Uterine smooth muscle cell (primary cell): Measurements from ENCODE around the gene TUSC7. TPM values are rescaled to one million over a fixed set of nuclear protein-coding genes. Genes with fewer than 3 reads are reported as not detected.

ENCODE experiments used
- total RNA-seq: library from RNA; depleted of rRNA; stranded (reverse); fragments of >200 nt; gene quantifications from 2 replicates; pipeline ENCODE4 v1.2.3, GENCODE V29; 2014

Gene TUSC7
- not detected in 2 replicates for total RNA-seq

DNA sequence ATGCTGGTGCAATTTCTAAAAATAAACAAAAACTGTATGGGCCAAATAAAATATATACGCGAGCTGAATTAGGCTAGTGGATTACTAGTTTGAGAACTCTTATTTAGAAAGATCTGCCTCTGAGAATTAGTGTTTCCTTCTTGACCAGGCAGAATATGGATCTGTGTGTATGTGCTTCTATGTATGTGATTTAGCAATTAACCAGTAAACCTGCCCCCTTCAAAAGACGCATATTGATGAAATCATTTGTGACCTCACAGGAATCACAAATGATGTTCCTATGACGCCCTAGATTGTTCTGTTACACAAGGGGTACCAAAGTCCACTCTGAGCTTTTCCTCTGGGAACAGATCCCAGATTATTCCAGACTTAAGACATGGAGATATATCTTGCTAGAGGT, at the start of gene TUSC7:
Gene TUSC7 (plus strand): TSS at position 301 of the 400 bp plus-strand sequence.

